MV-4-11 (cell line): ENCODE results near the gene ANO9.
"Not testable (repeated sequence)": the region's sequence is repeated elsewhere in the genome, so short reads cannot be mapped to it uniquely, and the experiment has no call there.

ENCODE experiments used
- DNase-seq: peaks from one replicate; lab custom pipeline; 2025; lab: John Stamatoyannopoulos, UW

Gene ANO9

GRCh38 chr11:403021-403760 lies 38.6 kb downstream of the ANO9 start:
- no peak for DNase-seq

- DNase-seq = not testable (repeated sequence)
Observed at GRCh38 chr11:401196-401595, 40.6 kb downstream of the ANO9 start.

GRCh38 chr11:400241-400689 lies 41.5 kb downstream of the ANO9 start:
- DNase-seq = no peak

GRCh38 chr11:399731-400211 lies 42.0 kb downstream of the ANO9 start:
- no peak for DNase-seq

- no peak for DNase-seq
Observed at GRCh38 chr11:398826-399225, 43.0 kb downstream of the ANO9 start.

GRCh38 chr11:396948-397548 lies 44.8 kb downstream of the ANO9 start:
- DNase-seq = no peak

- no peak for DNase-seq
Observed at GRCh38 chr11:396511-396947, 45.3 kb downstream of the ANO9 start.

GRCh38 chr11:395866-396265 lies 45.9 kb downstream of the ANO9 start:
- no peak for DNase-seq

- DNase-seq = no peak
Observed at GRCh38 chr11:394858-395655, 46.8 kb downstream of the ANO9 start.

GRCh38 chr11:394034-394857 lies 47.6 kb downstream of the ANO9 start, which contains the start of gene PKP3:
TSS of gene PKP3 (plus strand) at chr11:394209. CDS start at chr11:394293, 84 bp downstream.
- no peak for DNase-seq

GRCh38 chr11:393219-394033 lies 48.4 kb downstream of the ANO9 start:
- DNase-seq = no peak

- DNase-seq = no peak
Observed at GRCh38 chr11:392102-392777, 49.6 kb downstream of the ANO9 start.

GRCh38 chr11:391117-392017 lies 50.4 kb downstream of the ANO9 start:
- DNase-seq = no peak

- DNase-seq = no peak
Observed at GRCh38 chr11:390175-390574, 51.6 kb downstream of the ANO9 start.

- DNase-seq = not testable (repeated sequence)
Observed at GRCh38 chr11:389369-389768, 52.4 kb downstream of the ANO9 start.

- no peak for DNase-seq
Observed at GRCh38 chr11:387193-387793, 54.5 kb downstream of the ANO9 start.

GRCh38 chr11:386483-386882 lies 55.3 kb downstream of the ANO9 start:
- DNase-seq = no peak

GRCh38 chr11:385594-386351 lies 56.0 kb downstream of the ANO9 start:
- no peak for DNase-seq
